Astrocyte (in vitro differentiated cells and primary cell): ENCODE results near the gene DHRS7B. TPM values are rescaled to one million over a fixed set of nuclear protein-coding genes. Genes with fewer than 3 reads are reported as not detected.

Experiments
- DNase-seq: peaks from one replicate; pipeline ENCODE4 v3.0.0-alpha.2; 2010; ENCODE audit warnings: low read depth
- FAIRE-seq: peaks from 2 replicates; lab custom pipeline; 2011; peaks lifted over from hg19 to GRCh38; lab: Jason Lieb, UNC
- H2AFZ ChIP-seq: 2 replicates; pipeline ENCODE4 v1.6.0; 2012; ENCODE audit warnings: low read depth, low read length, inconsistent platforms
- H3K27ac ChIP-seq: 2 replicates; pipeline ENCODE4 v1.5.1; 2011; ENCODE audit warnings: low read depth, low read length, inconsistent platforms
- H3K27me3 ChIP-seq: 2 replicates; pipeline ENCODE4 v1.6.0; 2011; ENCODE audit warnings: low read length, inconsistent platforms; ENCODE audit not compliant: insufficient read depth
- H3K36me3 ChIP-seq: 2 replicates; pipeline ENCODE4 v1.5.1; 2011; ENCODE audit warnings: low read length, inconsistent platforms; ENCODE audit not compliant: insufficient read depth
- H3K4me1 ChIP-seq: 2 replicates; pipeline ENCODE4 v1.5.1; 2011; ENCODE audit warnings: low read length, inconsistent platforms; ENCODE audit not compliant: insufficient read depth
- H3K4me2 ChIP-seq: 2 replicates; pipeline ENCODE4 v1.6.0; 2012; ENCODE audit warnings: low read length, inconsistent platforms
- H3K4me3 ChIP-seq: 2 replicates; pipeline ENCODE4 v1.5.1; 2011; ENCODE audit warnings: low read depth, mild to moderate bottlenecking, low read length, inconsistent platforms; ENCODE audit not compliant: insufficient read depth
- H3K79me2 ChIP-seq: 2 replicates; pipeline ENCODE4 v1.6.0; 2012; ENCODE audit warnings: mild to moderate bottlenecking, low read length, inconsistent platforms; ENCODE audit not compliant: insufficient read depth
- H3K9ac ChIP-seq: 2 replicates; pipeline ENCODE4 v1.6.0; 2012; ENCODE audit warnings: mild to moderate bottlenecking, low read length, inconsistent platforms
- H3K9me3 ChIP-seq: 2 replicates; pipeline ENCODE4 v1.5.1; 2012; ENCODE audit warnings: low read depth, mild to moderate bottlenecking, low read length, inconsistent platforms; ENCODE audit not compliant: insufficient read depth
- H4K20me1 ChIP-seq: 2 replicates; pipeline ENCODE4 v1.6.0; 2012; ENCODE audit warnings: low read length, inconsistent platforms; ENCODE audit not compliant: insufficient read depth
- H3K27ac Mint-ChIP-seq: one replicate; pipeline ENCODE4 v1.8.0; 2021; ENCODE audit warnings: mild to moderate bottlenecking, mixed read lengths; ENCODE audit not compliant: unreplicated experiment
- H3K27me3 Mint-ChIP-seq: one replicate; pipeline ENCODE4 v1.8.0; 2021; ENCODE audit warnings: low read depth, mixed read lengths; ENCODE audit not compliant: unreplicated experiment
- H3K36me3 Mint-ChIP-seq: one replicate; pipeline ENCODE4 v1.8.0; 2021; ENCODE audit warnings: low read depth, mixed read lengths; ENCODE audit not compliant: unreplicated experiment
- H3K4me1 Mint-ChIP-seq: one replicate; pipeline ENCODE4 v1.8.0; 2021; ENCODE audit warnings: low read depth, mixed read lengths; ENCODE audit not compliant: unreplicated experiment
- H3K4me3 Mint-ChIP-seq: one replicate; pipeline ENCODE4 v1.8.0; 2021; ENCODE audit warnings: mild to moderate bottlenecking, moderate library complexity, mixed read lengths; ENCODE audit not compliant: unreplicated experiment
- H3K9me3 Mint-ChIP-seq: one replicate; pipeline ENCODE4 v1.8.0; 2021; ENCODE audit warnings: mild to moderate bottlenecking, mixed read lengths; ENCODE audit not compliant: unreplicated experiment
- CTCF ChIP-seq: IDR thresholded peaks from 2 replicates; pipeline ENCODE4 v1.5.1; 2011; ENCODE audit warnings: low read depth, mild to moderate bottlenecking, inconsistent platforms, low read length, moderate library complexity; ENCODE audit not compliant: insufficient read depth
- EZH2 ChIP-seq: IDR thresholded peaks from 2 replicates; pipeline ENCODE4 v1.6.1; 2012; ENCODE audit warnings: mild to moderate bottlenecking, low read length, inconsistent platforms; ENCODE audit not compliant: insufficient read depth
- total RNA-seq: library from RNA; stranded (reverse); gene quantifications from 2 replicates; pipeline ENCODE4 v1.2.1, GENCODE V29; 2021

DHRS7B gene
- total RNA-seq, 1 donor from 2014 or later, result 15.5 TPM

GRCh38 chr17:21160401-21160800 is 33.6 kb downstream of the DHRS7B start:
- Mint-ChIP-seq H3K27ac (no peak overlapping the region), H3K4me3 (no peak overlapping the region), H3K27me3 (no peaks in the 10 kb centered on the region), H3K4me1 (peaks cover 9% of the 10 kb centered on the region), H3K9me3 (no peaks in the 10 kb centered on the region), H3K36me3 (no peaks in the 10 kb centered on the region)
- H3K79me2 ChIP-seq, result no peaks in the 10 kb centered on the region
- H3K4me1 ChIP-seq, result no peaks in the 10 kb centered on the region
- H2AFZ ChIP-seq, result no peak overlapping the region
- DNase-seq, result no peak
- no peak overlapping the region for H3K4me2 ChIP-seq
- no peaks in the 10 kb centered on the region for H3K27me3 ChIP-seq
- no peak overlapping the region for H3K27ac ChIP-seq
- no peak overlapping the region for H3K4me3 ChIP-seq
- no peaks in the 10 kb centered on the region for H3K9me3 ChIP-seq
- TF ChIP-seq CTCF, result no peak
- no peak for TF ChIP-seq EZH2
- H3K36me3 ChIP-seq, result no peaks in the 10 kb centered on the region
- peak; percentile 13 for FAIRE-seq
- no peak overlapping the region for H3K9ac ChIP-seq
- no peaks in the 10 kb centered on the region for H4K20me1 ChIP-seq

- H3K27ac ChIP-seq, result peak overlapping the region; percentile 33
- no peak overlapping the region for H3K4me3 ChIP-seq
- no peaks in the 10 kb centered on the region for H3K9me3 ChIP-seq
- Mint-ChIP-seq H3K4me1 (peaks cover 12% of the 10 kb centered on the region), H3K27ac (peak overlapping the region; percentile 15), H3K4me3 (no peak overlapping the region), H3K27me3 (no peaks in the 10 kb centered on the region), H3K36me3 (no peaks in the 10 kb centered on the region), H3K9me3 (no peaks in the 10 kb centered on the region)
- DNase-seq (peak; percentile 82), FAIRE-seq (peak; percentile 69)
- no peak overlapping the region for H3K4me2 ChIP-seq
- TF ChIP-seq CTCF (no peak), EZH2 (no peak)
- no peaks in the 10 kb centered on the region for H3K36me3 ChIP-seq
- no peaks in the 10 kb centered on the region for H3K79me2 ChIP-seq
- peak overlapping the region; percentile 8 for H3K9ac ChIP-seq
- no peak overlapping the region for H2AFZ ChIP-seq
- no peaks in the 10 kb centered on the region for H4K20me1 ChIP-seq
- no peaks in the 10 kb centered on the region for H3K27me3 ChIP-seq
- no peaks in the 10 kb centered on the region for H3K4me1 ChIP-seq
Measured at GRCh38 chr17:21161498-21162393, 35.0 kb downstream of the DHRS7B start.

GRCh38 chr17:21162394-21162775 is 35.6 kb downstream of the DHRS7B start:
- Histone ChIP-seq H3K4me2 (no peak overlapping the region), H3K9ac (no peak overlapping the region), H3K79me2 (no peaks in the 10 kb centered on the region), H3K27ac (no peak overlapping the region), H2AFZ (no peak overlapping the region), H4K20me1 (peaks cover 2% of the 10 kb centered on the region), H3K36me3 (no peaks in the 10 kb centered on the region), H3K9me3 (no peaks in the 10 kb centered on the region), H3K27me3 (no peaks in the 10 kb centered on the region), H3K4me1 (no peaks in the 10 kb centered on the region), H3K4me3 (no peak overlapping the region)
- DNase-seq, result no peak
- H3K27ac Mint-ChIP-seq, result no peak overlapping the region
- no peak overlapping the region for H3K4me3 Mint-ChIP-seq
- TF ChIP-seq CTCF (no peak), EZH2 (no peak)
- no peaks in the 10 kb centered on the region for H3K9me3 Mint-ChIP-seq
- peak; percentile 29 for FAIRE-seq
- H3K36me3 Mint-ChIP-seq, result no peaks in the 10 kb centered on the region
- H3K27me3 Mint-ChIP-seq, result no peaks in the 10 kb centered on the region
- peaks cover 18% of the 10 kb centered on the region for H3K4me1 Mint-ChIP-seq
